ENCODE results near the gene KLHDC10. TPM values are rescaled to one million over a fixed set of nuclear protein-coding genes. Genes with fewer than 3 reads are reported as not detected.

KLHDC10 gene
- total and polyA plus RNA-seq, 7 donors = 7.8 to 22.5 (median 16.3) TPM

- intact Hi-C loops (cut with DNase I) = no loop called here
- Histone ChIP-seq H3K36me3 (peaks cover 0 to 71% (median 11%) of the 10 kb centered on the region in 4 donors), H3K27me3 (no peaks in the 10 kb centered on the region), H3K9me3 (no peaks in the 10 kb centered on the region), H3K4me1 (peaks cover 0 to 21% (median 20%) of the 10 kb centered on the region in 4 donors), H3K4me3 (no peak overlapping the region), H3K27ac (no peak overlapping the region)
- TF ChIP-seq CTCF (IDR thresholded peaks at IDR 0.05) = no peak
- no peak for TF ChIP-seq EP300 (IDR thresholded peaks at IDR 0.05)
- no peak for TF ChIP-seq POLR2AphosphoS5 (IDR thresholded peaks at IDR 0.05)
- TF ChIP-seq POLR2A (IDR thresholded peaks at IDR 0.05) = no peak
- no peak for DNase-seq
- 84 to 94% methylated on average over 6 of the region's 6 CpGs for WGBS, 2 donors
Observed at GRCh38 chr7:130131191-130131834, 61.0 kb downstream of the KLHDC10 start.

- intact Hi-C loops (cut with DNase I) = no loop called here
Observed at GRCh38 chr7:130131964-130132875, 61.9 kb downstream of the KLHDC10 start.

GRCh38 chr7:130133029-130133782 lies 62.9 kb downstream of the KLHDC10 start:
- H3K4me1 ChIP-seq = peaks cover 0 to 4% (median 3%) of the 10 kb centered on the region in 4 donors
- H3K36me3 ChIP-seq = peaks cover 0 to 74% (median 11%) of the 10 kb centered on the region in 4 donors
- no peaks in the 10 kb centered on the region for H3K27me3 ChIP-seq
- H3K27ac ChIP-seq = no peak overlapping the region
- no peak for TF ChIP-seq POLR2A (IDR thresholded peaks at IDR 0.05)
- no peak for TF ChIP-seq EP300 (IDR thresholded peaks at IDR 0.05)
- no peak for TF ChIP-seq POLR2AphosphoS5 (IDR thresholded peaks at IDR 0.05)
- no peak for TF ChIP-seq CTCF (IDR thresholded peaks at IDR 0.05)
- H3K9me3 ChIP-seq = no peaks in the 10 kb centered on the region
- H3K4me3 ChIP-seq = no peak overlapping the region
- no peak for DNase-seq
- 83 to 89% methylated on average over 7 of the region's 7 CpGs for WGBS, 2 donors
- intact Hi-C loops (cut with DNase I) = no loop called here

More at GRCh38 chr7:130131964-130132875, 61.9 kb downstream of the KLHDC10 start:
- H3K36me3 ChIP-seq = peaks cover 0 to 74% (median 11%) of the 10 kb centered on the region in 4 donors
- no peaks in the 10 kb centered on the region for H3K9me3 ChIP-seq
- WGBS, 2 donors = 96% methylated on average over 12 of the region's 12 CpGs
- DNase-seq = no peak
- TF ChIP-seq POLR2AphosphoS5 (IDR thresholded peaks at IDR 0.05) = no peak
- TF ChIP-seq POLR2A (IDR thresholded peaks at IDR 0.05) = no peak
- TF ChIP-seq CTCF (IDR thresholded peaks at IDR 0.05) = no peak
- no peak for TF ChIP-seq EP300 (IDR thresholded peaks at IDR 0.05)
- H3K27me3 ChIP-seq = no peaks in the 10 kb centered on the region
- peaks cover 0 to 14% (median 13%) of the 10 kb centered on the region in 4 donors for H3K4me1 ChIP-seq
- no peak overlapping the region for H3K4me3 ChIP-seq
- no peak overlapping the region for H3K27ac ChIP-seq

GRCh38 chr7:130134106-130134636 lies 63.8 kb downstream of the KLHDC10 start:
- H3K27ac ChIP-seq = no peak overlapping the region
- TF ChIP-seq EP300 (IDR thresholded peaks at IDR 0.05) = no peak
- TF ChIP-seq CTCF (IDR thresholded peaks at IDR 0.05) = no peak
- TF ChIP-seq POLR2AphosphoS5 (IDR thresholded peaks at IDR 0.05) = no peak
- no peak for TF ChIP-seq POLR2A (IDR thresholded peaks at IDR 0.05)
- 94 to 98% methylated on average over 4 of the region's 4 CpGs for WGBS, 2 donors

More at GRCh38 chr7:130134106-130134636, 63.8 kb downstream of the KLHDC10 start:
- Histone ChIP-seq H3K9me3 (no peaks in the 10 kb centered on the region), H3K4me3 (no peak overlapping the region), H3K27me3 (no peaks in the 10 kb centered on the region), H3K36me3 (peaks cover 0 to 71% (median 10%) of the 10 kb centered on the region in 4 donors), H3K4me1 (no peaks in the 10 kb centered on the region)
- intact Hi-C loops (cut with DNase I) = no loop called here
- no peak for DNase-seq
